Body of pancreas (tissue), 4 donors: ENCODE measurements around the gene PXDC1.
"Not testable (repeated sequence)": the region's sequence is repeated elsewhere in the genome, so short reads cannot be mapped to it uniquely, and the experiment has no call there.

Experiments used
- POLR2A ChIP-seq, 3 donors: fragments of 450-650 bp; IDR thresholded peaks; one replicate each; pipeline ENCODE4 v1.6.1; 2016; ENCODE audit warnings: antibody characterized with exemption in 3 of 3, mild to moderate bottlenecking in 2 of 3
- TF ChIP-seq, protein P1 (sequence below), 7 experiments: fragments of 450-650 bp in 4 of 7; fragments of 200-600 bp in 3 of 7; sonication (generic) in 3 of 7; IDR thresholded peaks; one replicate each; pipeline ENCODE4 v1.5.1; 2016 to 2019; ENCODE audit warnings: antibody characterized with exemption in 7 of 7

DNA sequence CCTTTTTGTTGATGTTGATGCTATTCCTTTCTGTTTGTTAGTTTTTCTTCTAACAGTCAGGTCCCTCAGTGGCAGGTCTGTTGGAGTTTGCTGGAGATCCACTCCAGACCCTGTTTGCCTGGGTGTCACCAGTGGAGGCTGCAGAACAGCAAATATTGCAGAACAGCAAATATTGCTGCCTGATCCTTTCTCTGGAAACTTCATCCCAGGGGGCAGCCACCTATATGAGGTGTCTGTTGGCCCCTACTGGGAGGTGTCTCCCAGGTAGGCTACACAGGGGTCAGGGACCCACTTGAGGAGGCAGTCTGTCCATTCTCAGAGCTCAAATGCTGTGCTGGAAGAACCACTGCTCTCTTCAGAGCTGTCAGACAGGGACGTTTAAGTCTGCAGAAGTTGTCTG lies 74.2 kb downstream of the PXDC1 start:
- not testable (repeated sequence) for TF ChIP-seq POLR2A (IDR thresholded peaks at IDR 0.05)
- TF ChIP-seq, protein P1, sequence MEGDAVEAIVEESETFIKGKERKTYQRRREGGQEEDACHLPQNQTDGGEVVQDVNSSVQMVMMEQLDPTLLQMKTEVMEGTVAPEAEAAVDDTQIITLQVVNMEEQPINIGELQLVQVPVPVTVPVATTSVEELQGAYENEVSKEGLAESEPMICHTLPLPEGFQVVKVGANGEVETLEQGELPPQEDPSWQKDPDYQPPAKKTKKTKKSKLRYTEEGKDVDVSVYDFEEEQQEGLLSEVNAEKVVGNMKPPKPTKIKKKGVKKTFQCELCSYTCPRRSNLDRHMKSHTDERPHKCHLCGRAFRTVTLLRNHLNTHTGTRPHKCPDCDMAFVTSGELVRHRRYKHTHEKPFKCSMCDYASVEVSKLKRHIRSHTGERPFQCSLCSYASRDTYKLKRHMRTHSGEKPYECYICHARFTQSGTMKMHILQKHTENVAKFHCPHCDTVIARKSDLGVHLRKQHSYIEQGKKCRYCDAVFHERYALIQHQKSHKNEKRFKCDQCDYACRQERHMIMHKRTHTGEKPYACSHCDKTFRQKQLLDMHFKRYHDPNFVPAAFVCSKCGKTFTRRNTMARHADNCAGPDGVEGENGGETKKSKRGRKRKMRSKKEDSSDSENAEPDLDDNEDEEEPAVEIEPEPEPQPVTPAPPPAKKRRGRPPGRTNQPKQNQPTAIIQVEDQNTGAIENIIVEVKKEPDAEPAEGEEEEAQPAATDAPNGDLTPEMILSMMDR (IDR thresholded peaks at IDR 0.05), result not testable (repeated sequence)
